ENCODE data around the gene RPLP2.

Gene RPLP2

GRCh38 chr11:861105-861479 lies 51.3 kb downstream of the RPLP2 start:
- H3K27me3 ChIP-seq (ENCODE audit: low read depth, low read length) = no peaks in the 10 kb centered on the region

GRCh38 chr11:862081-862661 lies 52.4 kb downstream of the RPLP2 start:
- Histone ChIP-seq H3K4me1 (ENCODE audit: control insufficient read depth in 1 of 2, insufficient read depth in 2 of 2, low read length in 2 of 2) (peaks cover 0 to 22% of the 10 kb centered on the region in 2 donors), H3K27ac (ENCODE audit: low read length) (no peak overlapping the region), H3K27me3 (ENCODE audit: low read depth, low read length) (no peaks in the 10 kb centered on the region), H3K9me3 (ENCODE audit: control insufficient read depth in 1 of 2, low read length in 2 of 2) (no peaks in the 10 kb centered on the region), H3K36me3 (ENCODE audit: control insufficient read depth in 1 of 2, insufficient read depth in 2 of 2, low read length in 2 of 2) (peaks cover 0 to 42% of the 10 kb centered on the region in 2 donors), H3K4me3 (ENCODE audit: low read depth in 1 of 2, low read length in 2 of 2) (no peak overlapping the region)

More at GRCh38 chr11:861105-861479, 51.3 kb downstream of the RPLP2 start:
- Histone ChIP-seq H3K9me3 (ENCODE audit: control insufficient read depth in 1 of 2, low read length in 2 of 2) (no peaks in the 10 kb centered on the region), H3K4me3 (ENCODE audit: low read depth in 1 of 2, low read length in 2 of 2) (no peak overlapping the region), H3K36me3 (ENCODE audit: control insufficient read depth in 1 of 2, insufficient read depth in 2 of 2, low read length in 2 of 2) (peaks cover 0 to 31% of the 10 kb centered on the region in 2 donors), H3K27ac (ENCODE audit: low read length) (no peak overlapping the region), H3K4me1 (ENCODE audit: control insufficient read depth in 1 of 2, insufficient read depth in 2 of 2, low read length in 2 of 2) (peaks cover 0 to 22% of the 10 kb centered on the region in 2 donors)
